Measurements from ENCODE around the gene MET. TPM values are rescaled to one million over a fixed set of nuclear protein-coding genes. Genes with fewer than 3 reads are reported as not detected.

The MET gene
- total and polyA plus RNA-seq, 2 of the 8 experiments (the other 6 are each of a cell fraction or from before 2014, with no cell fraction given), result 3.5 to 12.9 TPM

DNA sequence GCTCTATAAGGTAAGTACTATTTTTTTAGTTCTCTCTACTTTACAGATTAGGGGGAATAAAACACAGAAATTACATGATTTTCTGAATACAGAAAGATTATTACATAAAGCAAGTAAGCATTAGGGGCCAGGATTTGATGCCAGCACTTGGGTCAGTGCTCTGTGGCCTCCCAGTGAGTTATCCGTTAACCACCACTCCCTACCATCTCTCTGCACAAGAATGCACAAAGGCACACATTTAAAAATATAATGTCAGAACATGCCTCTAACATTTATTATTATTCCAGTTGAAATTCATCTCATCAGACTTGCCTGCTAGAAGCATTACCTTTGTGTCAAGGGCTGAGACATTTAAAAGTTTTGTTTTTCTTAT lies 59.0 kb downstream of the MET start (continued):
- TF ChIP-seq, protein P1, sequence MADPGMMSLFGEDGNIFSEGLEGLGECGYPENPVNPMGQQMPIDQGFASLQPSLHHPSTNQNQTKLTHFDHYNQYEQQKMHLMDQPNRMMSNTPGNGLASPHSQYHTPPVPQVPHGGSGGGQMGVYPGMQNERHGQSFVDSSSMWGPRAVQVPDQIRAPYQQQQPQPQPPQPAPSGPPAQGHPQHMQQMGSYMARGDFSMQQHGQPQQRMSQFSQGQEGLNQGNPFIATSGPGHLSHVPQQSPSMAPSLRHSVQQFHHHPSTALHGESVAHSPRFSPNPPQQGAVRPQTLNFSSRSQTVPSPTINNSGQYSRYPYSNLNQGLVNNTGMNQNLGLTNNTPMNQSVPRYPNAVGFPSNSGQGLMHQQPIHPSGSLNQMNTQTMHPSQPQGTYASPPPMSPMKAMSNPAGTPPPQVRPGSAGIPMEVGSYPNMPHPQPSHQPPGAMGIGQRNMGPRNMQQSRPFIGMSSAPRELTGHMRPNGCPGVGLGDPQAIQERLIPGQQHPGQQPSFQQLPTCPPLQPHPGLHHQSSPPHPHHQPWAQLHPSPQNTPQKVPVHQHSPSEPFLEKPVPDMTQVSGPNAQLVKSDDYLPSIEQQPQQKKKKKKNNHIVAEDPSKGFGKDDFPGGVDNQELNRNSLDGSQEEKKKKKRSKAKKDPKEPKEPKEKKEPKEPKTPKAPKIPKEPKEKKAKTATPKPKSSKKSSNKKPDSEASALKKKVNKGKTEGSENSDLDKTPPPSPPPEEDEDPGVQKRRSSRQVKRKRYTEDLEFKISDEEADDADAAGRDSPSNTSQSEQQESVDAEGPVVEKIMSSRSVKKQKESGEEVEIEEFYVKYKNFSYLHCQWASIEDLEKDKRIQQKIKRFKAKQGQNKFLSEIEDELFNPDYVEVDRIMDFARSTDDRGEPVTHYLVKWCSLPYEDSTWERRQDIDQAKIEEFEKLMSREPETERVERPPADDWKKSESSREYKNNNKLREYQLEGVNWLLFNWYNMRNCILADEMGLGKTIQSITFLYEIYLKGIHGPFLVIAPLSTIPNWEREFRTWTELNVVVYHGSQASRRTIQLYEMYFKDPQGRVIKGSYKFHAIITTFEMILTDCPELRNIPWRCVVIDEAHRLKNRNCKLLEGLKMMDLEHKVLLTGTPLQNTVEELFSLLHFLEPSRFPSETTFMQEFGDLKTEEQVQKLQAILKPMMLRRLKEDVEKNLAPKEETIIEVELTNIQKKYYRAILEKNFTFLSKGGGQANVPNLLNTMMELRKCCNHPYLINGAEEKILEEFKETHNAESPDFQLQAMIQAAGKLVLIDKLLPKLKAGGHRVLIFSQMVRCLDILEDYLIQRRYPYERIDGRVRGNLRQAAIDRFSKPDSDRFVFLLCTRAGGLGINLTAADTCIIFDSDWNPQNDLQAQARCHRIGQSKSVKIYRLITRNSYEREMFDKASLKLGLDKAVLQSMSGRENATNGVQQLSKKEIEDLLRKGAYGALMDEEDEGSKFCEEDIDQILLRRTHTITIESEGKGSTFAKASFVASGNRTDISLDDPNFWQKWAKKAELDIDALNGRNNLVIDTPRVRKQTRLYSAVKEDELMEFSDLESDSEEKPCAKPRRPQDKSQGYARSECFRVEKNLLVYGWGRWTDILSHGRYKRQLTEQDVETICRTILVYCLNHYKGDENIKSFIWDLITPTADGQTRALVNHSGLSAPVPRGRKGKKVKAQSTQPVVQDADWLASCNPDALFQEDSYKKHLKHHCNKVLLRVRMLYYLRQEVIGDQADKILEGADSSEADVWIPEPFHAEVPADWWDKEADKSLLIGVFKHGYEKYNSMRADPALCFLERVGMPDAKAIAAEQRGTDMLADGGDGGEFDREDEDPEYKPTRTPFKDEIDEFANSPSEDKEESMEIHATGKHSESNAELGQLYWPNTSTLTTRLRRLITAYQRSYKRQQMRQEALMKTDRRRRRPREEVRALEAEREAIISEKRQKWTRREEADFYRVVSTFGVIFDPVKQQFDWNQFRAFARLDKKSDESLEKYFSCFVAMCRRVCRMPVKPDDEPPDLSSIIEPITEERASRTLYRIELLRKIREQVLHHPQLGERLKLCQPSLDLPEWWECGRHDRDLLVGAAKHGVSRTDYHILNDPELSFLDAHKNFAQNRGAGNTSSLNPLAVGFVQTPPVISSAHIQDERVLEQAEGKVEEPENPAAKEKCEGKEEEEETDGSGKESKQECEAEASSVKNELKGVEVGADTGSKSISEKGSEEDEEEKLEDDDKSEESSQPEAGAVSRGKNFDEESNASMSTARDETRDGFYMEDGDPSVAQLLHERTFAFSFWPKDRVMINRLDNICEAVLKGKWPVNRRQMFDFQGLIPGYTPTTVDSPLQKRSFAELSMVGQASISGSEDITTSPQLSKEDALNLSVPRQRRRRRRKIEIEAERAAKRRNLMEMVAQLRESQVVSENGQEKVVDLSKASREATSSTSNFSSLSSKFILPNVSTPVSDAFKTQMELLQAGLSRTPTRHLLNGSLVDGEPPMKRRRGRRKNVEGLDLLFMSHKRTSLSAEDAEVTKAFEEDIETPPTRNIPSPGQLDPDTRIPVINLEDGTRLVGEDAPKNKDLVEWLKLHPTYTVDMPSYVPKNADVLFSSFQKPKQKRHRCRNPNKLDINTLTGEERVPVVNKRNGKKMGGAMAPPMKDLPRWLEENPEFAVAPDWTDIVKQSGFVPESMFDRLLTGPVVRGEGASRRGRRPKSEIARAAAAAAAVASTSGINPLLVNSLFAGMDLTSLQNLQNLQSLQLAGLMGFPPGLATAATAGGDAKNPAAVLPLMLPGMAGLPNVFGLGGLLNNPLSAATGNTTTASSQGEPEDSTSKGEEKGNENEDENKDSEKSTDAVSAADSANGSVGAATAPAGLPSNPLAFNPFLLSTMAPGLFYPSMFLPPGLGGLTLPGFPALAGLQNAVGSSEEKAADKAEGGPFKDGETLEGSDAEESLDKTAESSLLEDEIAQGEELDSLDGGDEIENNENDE (IDR thresholded peaks at IDR 0.05; ENCODE audit: insufficient replicate concordance, low read length), result no peak
- TF ChIP-seq NANOG (IDR thresholded peaks at IDR 0.05; ENCODE audit: insufficient read depth, low read depth, low read length, poor library complexity, severe bottlenecking) (no peak), TEAD4 (IDR thresholded peaks at IDR 0.05; ENCODE audit: low read depth, low read length) (no peak), KDM5A (IDR thresholded peaks at IDR 0.05; ENCODE audit: low read length) (no peak), HDAC6 (IDR thresholded peaks at IDR 0.05; ENCODE audit: low read depth, low read length) (no peak), CHD1 (IDR thresholded peaks at IDR 0.05; ENCODE audit: low read depth, low read length) (no peak), RXRA (IDR thresholded peaks at IDR 0.05; ENCODE audit: insufficient read depth, low read depth, low read length) (no peak), HDAC2 (IDR thresholded peaks at IDR 0.05; ENCODE audit: borderline replicate concordance in 1 of 2, low read depth in 2 of 2, low read length in 2 of 2) (no peak), EZH2 (IDR thresholded peaks at IDR 0.05; ENCODE audit: low read depth, low read length, severe bottlenecking) (no peak), SP1 (IDR thresholded peaks at IDR 0.05; ENCODE audit: low read depth, low read length) (no peak)
